Cardiac muscle cell (in vitro differentiated cells and primary cell): ENCODE measurements around the gene MGMT. TPM values are rescaled to one million over a fixed set of nuclear protein-coding genes. Genes with fewer than 3 reads are reported as not detected.

Source experiments
- DNase-seq, 2 donors: peaks; one replicate each; pipeline versions ENCODE4 v3.0.0 to v3.0.0-alpha.2; 2010 to 2017; ENCODE audit warnings: low read depth in 1 of 2, low spot score in 1 of 2
- H3K27ac ChIP-seq: fragments of 200-600 bp; sonication (generic); 2 replicates; pipeline ENCODE4 v1.5.1; 2016
- H3K27me3 ChIP-seq: fragments of 200-600 bp; sonication (generic); 2 replicates; pipeline ENCODE4 v1.6.0; 2016; ENCODE audit warnings: control low read depth
- H3K36me3 ChIP-seq: fragments of 200-600 bp; sonication (generic); 2 replicates; pipeline ENCODE4 v1.5.1; 2016; ENCODE audit warnings: control low read depth
- H3K4me1 ChIP-seq: fragments of 200-600 bp; sonication (generic); 2 replicates; pipeline ENCODE4 v1.8.1; 2017; ENCODE audit warnings: low read depth, mild to moderate bottlenecking, mixed run types
- H3K4me3 ChIP-seq: fragments of 200-600 bp; sonication (generic); 2 replicates; pipeline ENCODE4 v1.5.1; 2016; ENCODE audit warnings: mild to moderate bottlenecking
- H3K9me3 ChIP-seq: fragments of 200-600 bp; sonication (generic); 2 replicates; pipeline ENCODE4 v1.5.1; 2017; ENCODE audit warnings: low read depth, mild to moderate bottlenecking, control low read depth
- CTCF ChIP-seq: IDR thresholded peaks from 2 replicates; pipeline ENCODE4 v1.5.1; 2012; ENCODE audit warnings: low read depth, mild to moderate bottlenecking, low read length
- polyA plus RNA-seq: library from polyadenylated mRNA; unstranded; fragments of >200 nt; fragmentation: Nextera tagmentation; extraction: Ambion mirVana; gene quantifications from 2 replicates; pipeline ENCODE4 v1.2.1, GENCODE V29; 2016
- total RNA-seq: library from RNA; depleted of rRNA; stranded (reverse); fragments of >200 nt; gene quantifications from 2 replicates; pipeline ENCODE4 v1.2.3, GENCODE V29; 2016

MGMT gene
- total and polyA plus RNA-seq, 2 experiments from 2014 or later = 21.8 to 28.0 TPM

- TF ChIP-seq CTCF = no peak
Measured at GRCh38 chr10:129440722-129441316, 26.2 kb upstream of the MGMT start.

DNA sequence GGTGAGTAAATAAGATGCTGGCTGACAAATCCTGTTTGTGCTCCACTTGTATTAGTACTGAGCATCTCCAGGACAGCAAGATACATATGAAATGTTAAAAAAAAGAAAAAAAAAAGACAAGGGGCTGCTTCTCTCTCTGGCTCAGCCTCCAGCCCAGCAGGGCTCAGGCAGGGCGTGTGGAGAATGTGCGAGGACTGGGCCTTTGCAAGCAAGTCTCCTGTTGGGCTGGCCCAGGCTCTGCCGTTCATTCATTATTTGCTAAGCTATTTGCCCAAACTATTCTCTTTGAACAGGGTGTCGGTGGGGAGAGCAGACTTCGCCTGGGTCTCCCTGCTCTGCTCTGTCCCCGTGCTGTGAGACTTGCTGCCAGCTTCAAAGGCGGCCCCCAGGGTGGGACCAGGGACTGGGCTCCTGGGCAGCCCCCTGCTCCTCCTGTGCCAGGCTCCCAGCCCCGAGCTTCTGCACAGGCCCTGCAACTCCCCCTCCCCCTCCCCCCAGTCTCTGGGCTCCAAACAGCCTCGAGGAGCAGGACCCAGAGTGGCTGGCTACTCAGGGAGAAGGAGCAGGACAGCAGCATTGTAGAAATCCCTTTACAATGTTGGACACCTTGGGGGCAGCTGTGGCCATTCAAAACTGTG is 25.6 kb upstream of the MGMT start:
- Histone ChIP-seq H3K4me3 (no peak overlapping the region), H3K27me3 (no peaks in the 10 kb centered on the region), H3K36me3 (no peaks in the 10 kb centered on the region), H3K9me3 (no peaks in the 10 kb centered on the region), H3K4me1 (no peaks in the 10 kb centered on the region), H3K27ac (no peak overlapping the region)
- no peak for TF ChIP-seq CTCF
- no peak for DNase-seq

More at GRCh38 chr10:129440722-129441316, 26.2 kb upstream of the MGMT start:
- Histone ChIP-seq H3K9me3 (no peaks in the 10 kb centered on the region), H3K4me1 (no peaks in the 10 kb centered on the region), H3K4me3 (no peak overlapping the region), H3K27me3 (no peaks in the 10 kb centered on the region), H3K27ac (no peak overlapping the region), H3K36me3 (no peaks in the 10 kb centered on the region)
- DNase-seq = no peak

DNA sequence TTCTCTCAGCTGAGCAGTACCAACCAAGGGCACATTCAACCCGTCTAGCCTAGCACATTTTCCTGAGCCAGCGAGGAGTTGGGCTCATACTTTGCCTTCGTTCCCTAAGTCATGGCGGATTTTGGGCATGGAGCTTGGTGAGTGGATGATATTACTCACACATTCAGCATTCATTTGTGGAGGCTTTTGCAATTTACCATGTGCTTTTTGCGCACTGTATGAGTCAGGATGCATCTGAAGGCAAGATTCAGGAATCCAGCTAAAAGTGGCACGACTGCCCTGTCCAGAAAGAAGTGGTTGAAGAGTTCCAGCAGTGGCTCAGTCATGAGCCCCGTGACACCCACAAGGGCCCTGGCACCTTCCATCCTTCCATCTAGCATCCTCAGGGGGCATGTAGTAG is 24.2 kb upstream of the MGMT start:
- no peaks in the 10 kb centered on the region for H3K27me3 ChIP-seq
- DNase-seq = no peak
- no peaks in the 10 kb centered on the region for H3K36me3 ChIP-seq
- H3K4me1 ChIP-seq = no peaks in the 10 kb centered on the region
- H3K27ac ChIP-seq = no peak overlapping the region
- H3K4me3 ChIP-seq = no peak overlapping the region
- no peak for TF ChIP-seq CTCF
- no peaks in the 10 kb centered on the region for H3K9me3 ChIP-seq

DNA sequence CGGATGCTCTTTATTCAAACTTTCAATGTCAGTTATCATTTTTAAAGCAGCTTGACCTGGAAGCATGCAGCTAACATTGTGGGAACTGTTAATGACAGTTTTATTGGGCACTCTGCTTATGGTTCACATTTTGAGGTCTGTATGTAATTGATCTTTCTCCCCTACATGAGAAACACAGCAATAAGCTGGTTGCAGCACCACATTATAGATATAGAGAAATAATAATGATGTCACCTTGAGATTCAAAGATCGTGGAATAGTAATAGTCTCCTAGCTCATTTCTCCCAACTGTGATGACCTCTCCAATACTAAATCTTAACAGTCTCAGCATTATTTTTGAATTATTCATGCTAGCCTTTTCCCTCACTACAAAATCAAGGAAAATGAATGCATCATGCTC is 22.7 kb upstream of the MGMT start:
- Histone ChIP-seq H3K4me1 (no peaks in the 10 kb centered on the region), H3K27me3 (no peaks in the 10 kb centered on the region), H3K36me3 (no peaks in the 10 kb centered on the region), H3K27ac (no peak overlapping the region), H3K9me3 (no peaks in the 10 kb centered on the region), H3K4me3 (no peak overlapping the region)
- no peak for DNase-seq
- no peak for TF ChIP-seq CTCF

DNA sequence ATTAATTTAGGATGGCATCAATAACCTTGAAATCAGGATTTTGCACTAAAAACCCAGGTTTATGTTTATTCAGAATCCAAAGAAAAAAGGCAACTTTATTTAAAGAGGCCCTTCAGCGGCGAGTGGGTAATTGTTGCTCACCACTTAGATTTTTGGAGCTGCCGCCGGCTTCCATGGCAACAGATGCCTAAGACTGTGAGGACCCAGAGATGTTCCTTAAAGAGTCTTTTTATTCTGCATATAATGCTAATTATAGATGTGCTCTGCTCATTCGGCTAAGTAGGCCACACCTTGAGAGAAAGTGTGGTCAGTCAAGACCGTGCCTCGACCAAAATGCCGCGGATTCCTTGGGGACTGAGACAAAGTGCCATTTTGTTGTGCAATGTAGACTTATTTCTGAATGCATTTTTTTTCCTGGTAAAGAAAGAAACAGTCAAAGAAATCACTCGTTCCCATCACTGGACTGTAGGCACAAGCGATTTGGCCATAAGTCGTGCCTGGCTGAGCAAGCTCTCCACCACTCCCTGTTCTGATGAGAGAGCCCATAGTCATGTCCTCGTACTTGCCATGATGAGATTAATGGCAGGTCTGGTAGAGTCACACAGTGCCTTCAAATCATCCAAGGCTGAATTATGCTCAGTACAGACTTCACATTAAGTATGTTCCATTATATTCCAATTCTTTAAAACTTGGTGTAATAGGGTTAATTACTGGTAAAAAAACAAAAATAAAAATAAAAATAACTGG is 21.4 kb upstream of the MGMT start:
- DNase-seq = no peak
- H3K36me3 ChIP-seq = no peaks in the 10 kb centered on the region
- H3K9me3 ChIP-seq = no peaks in the 10 kb centered on the region
- no peak overlapping the region for H3K27ac ChIP-seq
- no peaks in the 10 kb centered on the region for H3K4me1 ChIP-seq
- TF ChIP-seq CTCF = no peak
- no peaks in the 10 kb centered on the region for H3K27me3 ChIP-seq
- no peak overlapping the region for H3K4me3 ChIP-seq
